Mesendoderm (in vitro differentiated cells): ENCODE data around the gene ITGA8.

ENCODE experiments used
- DNase-seq: peaks from one replicate; pipeline ENCODE4 v3.0.0; 2013
- H2AK5ac ChIP-seq: 2 replicates; pipeline ENCODE4 v1.6.1; 2013; ENCODE audit warnings: low read length, inconsistent platforms
- H2BK120ac ChIP-seq: 2 replicates; pipeline ENCODE4 v1.6.1; 2013; ENCODE audit warnings: low read depth, mild to moderate bottlenecking, low read length, moderate library complexity, mixed read lengths
- H2BK15ac ChIP-seq: replicated peaks from 2 replicates; pipeline ENCODE4 v1.6.1; 2013; ENCODE audit warnings: low read depth, mild to moderate bottlenecking, moderate library complexity
- H2BK5ac ChIP-seq: 2 replicates; pipeline ENCODE4 v1.6.1; 2013; ENCODE audit warnings: low read length, inconsistent platforms
- H3K18ac ChIP-seq: 2 replicates; pipeline ENCODE4 v1.6.1; 2013; ENCODE audit warnings: mild to moderate bottlenecking, low read length, mixed read lengths
- H3K23ac ChIP-seq: one replicate; pipeline ENCODE4 v1.6.1; 2013; ENCODE audit warnings: low read length
- H3K27ac ChIP-seq: 2 replicates; pipeline ENCODE4 v1.5.1; 2013; ENCODE audit warnings: low read depth, mild to moderate bottlenecking, inconsistent platforms, low read length, moderate library complexity
- H3K27me3 ChIP-seq: 2 replicates; pipeline ENCODE4 v1.6.1; 2013; ENCODE audit warnings: low read length, control low read depth, mild to moderate bottlenecking, inconsistent platforms; ENCODE audit not compliant: insufficient read depth, poor library complexity
- H3K36me3 ChIP-seq: 2 replicates; pipeline ENCODE4 v1.6.1; 2013; ENCODE audit warnings: low read length, inconsistent platforms; ENCODE audit not compliant: control insufficient read depth, insufficient read depth
- H3K4ac ChIP-seq: one replicate; pipeline ENCODE4 v1.6.1; 2013; ENCODE audit warnings: low read depth, mild to moderate bottlenecking, low read length, moderate library complexity
- H3K4me1 ChIP-seq: 2 replicates; pipeline ENCODE4 v1.6.1; 2013; ENCODE audit warnings: low read depth, low read length, inconsistent platforms; ENCODE audit not compliant: control insufficient read depth
- H3K4me2 ChIP-seq: 2 replicates; pipeline ENCODE4 v1.6.1; 2013; ENCODE audit warnings: low read length
- H3K4me3 ChIP-seq: 2 replicates; pipeline ENCODE4 v1.5.1; 2013; ENCODE audit warnings: mild to moderate bottlenecking, low read length
- H3K56ac ChIP-seq: one replicate; pipeline ENCODE4 v1.6.1; 2013; ENCODE audit warnings: low read length
- H3K79me1 ChIP-seq: 2 replicates; pipeline ENCODE4 v1.6.1; 2013; ENCODE audit warnings: low read length, inconsistent platforms
- H3K79me2 ChIP-seq: 2 replicates; pipeline ENCODE4 v1.6.1; 2013; ENCODE audit warnings: mild to moderate bottlenecking, low read length; ENCODE audit not compliant: control insufficient read depth, insufficient read depth
- H3K9ac ChIP-seq: 2 replicates; pipeline ENCODE4 v1.6.1; 2013; ENCODE audit warnings: low read length, inconsistent platforms
- H4K5ac ChIP-seq: one replicate; pipeline ENCODE4 v1.6.1; 2013; ENCODE audit warnings: low read length
- H4K8ac ChIP-seq: one replicate; pipeline ENCODE4 v1.6.1; 2013; ENCODE audit warnings: low read depth, mild to moderate bottlenecking, control low read depth, low read length, moderate library complexity
- WGBS: extraction: QIAGEN DNeasy Blood & Tissue Kit; methylation state at CpG from one replicate; pipeline ENCODE4 v1.1.7; 2013; ENCODE audit warnings: low lambda C conversion rate, missing lambda C conversion rate; ENCODE audit not compliant: insufficient coverage; ENCODE audit errors: extremely low coverage; 5-methylcytosine and 5-hydroxymethylcytosine counted together

Gene ITGA8

GRCh38 chr10:15474671-15475070 is 245.1 kb downstream of the ITGA8 start:
- no peaks in the 10 kb centered on the region for H3K79me1 ChIP-seq
- no peak overlapping the region for H2AK5ac ChIP-seq
- H3K4ac ChIP-seq, result no peak overlapping the region
- no peak overlapping the region for H3K56ac ChIP-seq
- peaks cover 18% of the 10 kb centered on the region for H3K4me1 ChIP-seq
- no peak overlapping the region for H3K4me2 ChIP-seq
- no peaks in the 10 kb centered on the region for H3K36me3 ChIP-seq
- no peaks in the 10 kb centered on the region for H3K79me2 ChIP-seq
- H3K9ac ChIP-seq, result no peak overlapping the region
- no peak overlapping the region for H3K4me3 ChIP-seq
- no peak overlapping the region for H2BK15ac ChIP-seq
- no peak overlapping the region for H3K18ac ChIP-seq
- no peaks in the 10 kb centered on the region for H3K27me3 ChIP-seq
- H4K5ac ChIP-seq, result no peak overlapping the region
- no peak overlapping the region for H3K27ac ChIP-seq
- no peak overlapping the region for H2BK120ac ChIP-seq
- WGBS, result no CpG with 5 or more reads among the region's 2 CpGs
- no peak overlapping the region for H4K8ac ChIP-seq
- H3K23ac ChIP-seq, result no peak overlapping the region
- DNase-seq, result no peak
- H2BK5ac ChIP-seq, result no peak overlapping the region

DNA sequence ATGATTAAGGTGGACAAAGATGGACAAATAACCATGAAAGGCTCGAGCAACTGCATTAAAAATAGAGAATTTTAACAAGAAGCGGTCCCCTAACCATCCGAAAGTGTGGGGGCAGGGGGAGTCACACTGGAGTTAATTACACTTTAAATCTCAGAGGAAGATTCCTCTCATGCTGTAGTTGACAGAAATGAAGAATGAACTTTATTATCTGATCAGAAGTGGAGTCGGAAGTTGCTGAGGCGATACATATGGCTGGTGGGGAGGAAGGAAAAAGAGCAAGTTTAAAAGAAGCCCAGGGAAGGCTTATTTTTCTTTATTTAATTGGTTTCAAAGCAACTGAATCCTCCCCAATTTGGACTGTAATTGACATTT is 246.3 kb downstream of the ITGA8 start:
- H3K36me3 ChIP-seq, result no peaks in the 10 kb centered on the region
- no peak overlapping the region for H3K9ac ChIP-seq
- no peak for DNase-seq
- no peak overlapping the region for H2AK5ac ChIP-seq
- H3K56ac ChIP-seq, result peak overlapping the region; percentile 11
- no peak overlapping the region for H2BK5ac ChIP-seq
- H3K4me2 ChIP-seq, result no peak overlapping the region
- no peak overlapping the region for H3K27ac ChIP-seq
- WGBS, result no CpG with 5 or more reads among the region's 5 CpGs
- no peak overlapping the region for H3K4me3 ChIP-seq
- no peaks in the 10 kb centered on the region for H3K79me2 ChIP-seq
- H4K5ac ChIP-seq, result no peak overlapping the region
- peaks cover 18% of the 10 kb centered on the region for H3K4me1 ChIP-seq
- no peaks in the 10 kb centered on the region for H3K79me1 ChIP-seq
- H3K4ac ChIP-seq, result no peak overlapping the region
- no peaks in the 10 kb centered on the region for H3K27me3 ChIP-seq
- no peak overlapping the region for H2BK15ac ChIP-seq
- H3K23ac ChIP-seq, result no peak overlapping the region
- no peak overlapping the region for H4K8ac ChIP-seq
- H2BK120ac ChIP-seq, result no peak overlapping the region
- H3K18ac ChIP-seq, result no peak overlapping the region

DNA sequence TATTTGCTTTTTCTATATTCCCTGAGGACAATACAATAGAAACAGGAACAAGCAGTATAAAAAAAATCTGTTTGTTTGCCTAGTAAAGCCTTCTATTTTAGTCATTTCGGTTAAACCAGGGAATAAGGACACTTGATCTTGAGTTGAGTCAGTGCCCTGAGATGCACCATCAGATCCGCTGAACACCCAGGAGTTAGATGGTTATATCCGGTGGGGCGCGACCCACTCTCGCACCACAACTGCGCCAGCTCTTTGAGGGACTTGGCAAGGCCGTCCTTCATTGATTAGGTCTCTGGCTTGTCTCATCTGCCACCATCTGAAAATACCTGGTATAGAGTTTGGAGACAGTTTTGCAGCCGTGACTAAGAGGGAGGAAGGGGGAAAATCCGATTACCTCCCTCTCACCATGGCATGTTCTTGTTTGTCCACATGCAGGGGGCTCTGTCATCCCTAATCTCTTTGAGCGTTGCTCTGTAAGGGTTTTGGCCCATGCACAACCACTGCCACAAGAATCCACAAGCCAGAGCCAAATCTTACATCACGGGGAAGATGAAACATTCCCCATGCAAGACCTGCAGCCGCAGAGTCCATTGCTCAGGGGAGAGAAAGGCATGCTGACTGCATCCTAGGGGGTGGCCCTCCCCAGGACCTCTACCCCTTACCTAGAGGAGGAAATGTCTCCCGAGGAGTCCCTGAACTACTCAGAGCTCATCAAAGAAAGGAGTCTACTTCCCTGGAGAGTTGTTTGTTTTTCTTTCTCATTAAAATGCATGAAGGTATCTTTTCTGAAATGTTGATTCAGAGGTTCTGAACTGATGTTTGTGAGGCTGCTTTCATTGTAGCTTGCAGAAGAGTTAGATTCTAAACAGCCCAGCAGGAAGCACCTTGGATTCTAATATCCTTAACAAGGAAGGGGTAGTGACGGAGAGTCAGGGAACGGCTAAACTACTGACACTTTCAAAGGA is 247.0 kb downstream of the ITGA8 start:
- Histone ChIP-seq H2BK120ac (no peak overlapping the region), H3K27me3 (no peaks in the 10 kb centered on the region), H3K56ac (peak overlapping the region; percentile 19), H2BK15ac (no peak overlapping the region), H4K5ac (no peak overlapping the region), H2BK5ac (no peak overlapping the region), H3K4me1 (peaks cover 13% of the 10 kb centered on the region), H3K4me3 (no peak overlapping the region), H3K4ac (no peak overlapping the region), H3K79me1 (no peaks in the 10 kb centered on the region), H3K36me3 (no peaks in the 10 kb centered on the region), H3K9ac (no peak overlapping the region), H4K8ac (no peak overlapping the region), H3K79me2 (no peaks in the 10 kb centered on the region), H3K18ac (no peak overlapping the region), H3K4me2 (no peak overlapping the region), H3K27ac (no peak overlapping the region), H2AK5ac (no peak overlapping the region), H3K23ac (no peak overlapping the region)
- no CpG with 5 or more reads among the region's 16 CpGs for WGBS
- peak; percentile 67 for DNase-seq

GRCh38 chr10:15472008-15472407 is 247.7 kb downstream of the ITGA8 start:
- Histone ChIP-seq H3K4me1 (peaks cover 9% of the 10 kb centered on the region), H3K9ac (no peak overlapping the region), H3K4ac (no peak overlapping the region), H2BK120ac (no peak overlapping the region), H3K56ac (no peak overlapping the region), H3K36me3 (no peaks in the 10 kb centered on the region), H4K5ac (no peak overlapping the region), H3K27ac (no peak overlapping the region), H2AK5ac (no peak overlapping the region), H3K79me1 (no peaks in the 10 kb centered on the region), H3K27me3 (no peaks in the 10 kb centered on the region), H4K8ac (no peak overlapping the region), H3K18ac (no peak overlapping the region), H3K4me2 (no peak overlapping the region), H3K79me2 (no peaks in the 10 kb centered on the region), H3K4me3 (no peak overlapping the region), H3K23ac (no peak overlapping the region), H2BK15ac (no peak overlapping the region), H2BK5ac (peak overlapping the region; percentile 9)
- WGBS, result no CpG with 5 or more reads among the region's 6 CpGs
- DNase-seq, result no peak

DNA sequence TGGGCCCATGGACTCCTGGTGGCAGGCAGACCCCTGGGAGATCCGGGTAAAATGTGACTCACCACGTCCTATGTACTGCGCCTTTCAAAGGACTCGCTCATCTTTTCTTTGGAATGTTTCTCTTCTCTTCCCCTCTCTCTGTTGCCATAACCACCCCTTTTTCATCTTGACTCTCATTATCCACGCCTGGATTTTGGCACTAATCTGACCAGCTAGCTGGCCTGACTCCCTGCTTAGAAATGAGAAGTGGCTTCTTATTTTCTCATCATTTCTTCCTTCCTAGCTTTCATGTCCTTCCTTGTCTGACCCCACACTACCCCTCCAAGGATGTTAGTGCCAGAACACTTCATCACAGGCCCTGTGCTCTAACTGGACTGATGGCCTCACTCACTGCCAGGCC is 250.6 kb downstream of the ITGA8 start:
- no peak overlapping the region for H3K4ac ChIP-seq
- H3K27ac ChIP-seq, result no peak overlapping the region
- H3K4me1 ChIP-seq, result peaks cover 9% of the 10 kb centered on the region
- DNase-seq, result no peak
- H4K5ac ChIP-seq, result no peak overlapping the region
- no peak overlapping the region for H3K56ac ChIP-seq
- H3K4me2 ChIP-seq, result no peak overlapping the region
- no CpG with 5 or more reads among the region's 5 CpGs for WGBS
- H3K79me1 ChIP-seq, result no peaks in the 10 kb centered on the region
- no peak overlapping the region for H4K8ac ChIP-seq
- H2BK15ac ChIP-seq, result no peak overlapping the region
- no peak overlapping the region for H3K4me3 ChIP-seq
- no peak overlapping the region for H3K23ac ChIP-seq
- no peak overlapping the region for H2BK5ac ChIP-seq
- H3K18ac ChIP-seq, result no peak overlapping the region
- no peak overlapping the region for H2AK5ac ChIP-seq
- no peak overlapping the region for H2BK120ac ChIP-seq
- no peak overlapping the region for H3K9ac ChIP-seq
- H3K79me2 ChIP-seq, result no peaks in the 10 kb centered on the region
- no peaks in the 10 kb centered on the region for H3K36me3 ChIP-seq
- H3K27me3 ChIP-seq, result no peaks in the 10 kb centered on the region

- Histone ChIP-seq H3K79me1 (no peaks in the 10 kb centered on the region), H4K8ac (no peak overlapping the region), H2AK5ac (no peak overlapping the region), H4K5ac (no peak overlapping the region), H3K79me2 (no peaks in the 10 kb centered on the region), H2BK120ac (no peak overlapping the region), H3K4ac (no peak overlapping the region), H3K27me3 (no peaks in the 10 kb centered on the region), H3K4me3 (no peak overlapping the region), H3K18ac (no peak overlapping the region), H3K36me3 (no peaks in the 10 kb centered on the region), H3K27ac (no peak overlapping the region), H3K56ac (no peak overlapping the region), H3K23ac (no peak overlapping the region), H2BK5ac (no peak overlapping the region), H2BK15ac (no peak overlapping the region), H3K4me1 (no peaks in the 10 kb centered on the region), H3K4me2 (no peak overlapping the region), H3K9ac (no peak overlapping the region)
- WGBS, result no CpG with 5 or more reads among the region's 3 CpGs
- DNase-seq, result no peak
Observed at GRCh38 chr10:15464381-15464780, 255.3 kb downstream of the ITGA8 start.
